Measurements from ENCODE around the gene IRF2BPL. TPM values are rescaled to one million over a fixed set of nuclear protein-coding genes. Genes with fewer than 3 reads are reported as not detected.
A peak's percentile ranks its signal among the peaks of the same experiment; 100 is the strongest.

The IRF2BPL gene
- 11.6 and 17.9 TPM in 2 replicates for total RNA-seq

DNA sequence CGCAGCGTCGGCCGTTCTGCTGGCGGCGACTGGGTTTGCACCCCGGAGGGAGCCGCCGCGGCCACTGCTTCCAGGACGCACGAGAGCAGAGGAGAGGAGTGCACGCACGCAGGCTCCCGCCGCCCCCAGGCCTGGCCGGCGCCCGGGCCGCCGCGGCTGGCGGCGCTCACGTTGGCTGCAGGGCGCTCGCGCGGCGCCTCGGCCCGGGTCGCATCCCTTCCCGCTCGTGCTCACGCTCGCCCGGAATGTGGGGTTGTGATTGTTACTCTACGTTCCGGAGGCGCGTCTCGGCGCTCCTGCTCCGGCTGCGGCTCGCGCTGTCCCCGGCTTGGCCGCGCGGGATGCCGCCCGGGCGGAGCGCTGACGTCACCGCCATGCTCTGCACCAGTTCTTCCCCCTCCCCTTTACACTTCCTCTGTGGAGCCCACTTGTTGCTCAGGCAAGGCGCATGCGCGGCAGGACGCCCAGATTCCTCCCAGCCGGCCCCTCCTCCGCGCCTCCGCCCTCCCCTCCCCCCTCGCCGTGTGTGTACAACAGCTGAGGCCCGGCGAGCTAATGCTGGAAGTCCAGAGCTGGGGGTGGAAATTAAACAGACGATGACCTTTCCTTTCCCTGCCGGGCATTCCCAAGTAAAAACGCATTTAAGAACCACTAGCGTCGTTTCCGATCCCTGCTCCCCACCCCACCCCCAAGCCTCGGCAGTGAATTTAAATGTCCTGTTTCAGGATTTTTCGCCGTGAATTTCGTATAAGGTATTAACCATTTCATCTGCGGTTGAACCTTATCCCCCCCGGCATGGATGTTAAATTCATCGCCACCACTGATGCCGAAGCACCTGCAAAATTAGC, at the start of gene IRF2BPL:
TSS of gene IRF2BPL (minus strand) at position 325 of the 848 bp plus-strand sequence. CDS start 916 bp downstream, outside the sequence.
- peak; percentile 99 for DNase-seq

DNA sequence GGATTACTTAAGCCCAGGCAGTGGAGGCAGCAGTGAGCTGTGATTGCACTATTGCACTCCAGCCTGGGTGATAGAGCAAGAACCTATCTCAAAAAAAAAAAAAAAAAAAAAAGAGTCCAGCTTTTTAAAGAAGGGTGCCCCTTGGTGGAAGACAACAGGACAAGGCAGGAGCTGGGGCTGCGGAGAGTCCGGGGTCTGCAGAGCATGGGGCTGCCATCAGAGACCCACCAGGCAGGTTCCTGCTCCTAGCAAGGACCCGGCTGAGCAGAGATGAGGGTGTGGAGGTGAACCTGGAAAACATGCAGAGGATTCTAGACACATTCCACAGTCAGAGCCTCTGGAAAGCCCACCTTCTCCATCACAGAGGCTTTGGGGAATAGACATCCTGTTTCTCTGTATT, 48.5 kb upstream of the IRF2BPL start:
- DNase-seq, result no peak

DNA sequence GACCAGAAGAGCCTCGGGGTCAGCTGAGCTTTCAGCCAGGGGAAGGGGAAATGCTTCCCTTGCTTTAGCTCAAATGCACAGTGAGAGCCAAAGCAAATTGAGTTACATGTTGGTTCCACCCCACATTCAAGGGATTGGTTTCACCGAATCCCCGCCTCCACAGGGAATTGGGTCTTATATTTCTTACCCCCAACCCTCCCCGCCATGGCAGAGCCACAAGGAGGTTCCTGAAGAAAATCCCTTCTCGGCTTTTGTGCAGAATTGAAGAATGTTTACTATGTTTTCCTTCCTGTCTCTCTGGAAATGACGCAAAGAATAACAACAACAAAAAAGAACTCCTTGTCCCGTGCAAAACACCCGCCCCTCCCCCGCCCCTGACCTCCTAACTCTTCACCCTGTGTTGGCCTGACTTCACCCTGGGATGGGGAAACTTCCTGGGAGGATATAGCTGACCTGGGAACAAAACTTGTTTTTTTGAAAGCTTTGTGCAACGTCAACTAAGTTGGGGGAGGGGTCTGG, 47.7 kb upstream of the IRF2BPL start:
- peak; percentile 80 for DNase-seq

DNA sequence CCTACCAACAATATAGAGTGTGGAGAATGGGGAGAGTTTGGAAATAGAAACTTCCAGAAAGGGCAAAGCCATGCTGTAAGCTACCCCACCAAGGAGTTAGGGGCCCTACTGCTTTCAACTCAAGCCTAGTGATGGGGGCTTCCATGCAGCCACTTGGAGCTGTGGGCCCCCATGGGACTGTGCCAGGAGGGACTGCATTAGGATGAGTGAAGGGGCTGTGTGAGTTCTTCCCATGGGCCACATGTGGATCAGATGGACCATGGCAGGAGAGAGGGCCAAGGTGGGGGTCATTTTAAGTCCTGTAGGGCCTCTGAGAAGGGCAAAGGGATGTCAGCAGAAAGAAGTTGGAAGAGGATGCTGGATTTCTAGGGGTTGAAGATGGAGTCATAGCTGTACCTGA, 46.5 kb upstream of the IRF2BPL start:
- no peak for DNase-seq

DNA sequence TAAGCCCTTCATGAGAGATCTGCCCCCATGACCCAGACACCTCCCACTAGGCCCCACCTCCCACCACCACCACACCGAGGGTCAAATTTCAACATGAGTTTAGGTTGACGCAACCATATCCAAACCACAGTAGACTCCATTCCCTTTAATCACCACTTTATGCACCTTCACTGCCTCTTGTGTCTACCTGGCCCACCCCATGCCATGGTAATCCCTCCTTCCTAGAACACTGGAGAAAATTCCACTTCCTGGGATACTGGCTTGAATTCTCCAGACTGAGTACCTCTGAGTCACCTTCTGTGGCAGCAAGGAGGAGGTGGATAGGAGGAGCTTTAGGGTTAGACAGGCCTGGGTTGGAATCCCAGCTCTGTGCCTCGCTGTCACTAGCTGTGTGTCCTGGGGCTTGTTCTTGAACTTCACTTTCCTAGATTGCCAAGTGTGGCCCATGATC, 43.5 kb upstream of the IRF2BPL start:
- DNase-seq, result no peak

DNA sequence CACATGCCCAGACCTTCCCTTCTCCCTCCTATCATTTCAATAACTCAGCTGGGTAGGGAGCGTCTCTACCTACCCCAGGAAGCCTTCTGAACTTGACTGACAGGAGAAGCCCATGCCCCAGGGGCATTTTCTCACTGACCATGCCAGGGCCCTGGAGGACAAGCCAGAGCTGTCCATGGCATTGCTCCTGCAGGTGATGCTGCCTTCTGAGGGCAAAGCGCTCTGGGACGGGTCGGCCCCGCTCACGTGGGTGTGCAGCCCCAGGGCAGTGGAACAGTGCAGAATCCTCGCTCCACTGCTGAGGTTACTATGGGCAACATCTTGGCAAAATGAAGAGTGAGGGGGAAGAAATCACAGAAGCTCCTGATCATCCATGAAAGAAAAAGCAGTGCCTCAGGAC, 41.0 kb upstream of the IRF2BPL start:
- no peak for DNase-seq

DNA sequence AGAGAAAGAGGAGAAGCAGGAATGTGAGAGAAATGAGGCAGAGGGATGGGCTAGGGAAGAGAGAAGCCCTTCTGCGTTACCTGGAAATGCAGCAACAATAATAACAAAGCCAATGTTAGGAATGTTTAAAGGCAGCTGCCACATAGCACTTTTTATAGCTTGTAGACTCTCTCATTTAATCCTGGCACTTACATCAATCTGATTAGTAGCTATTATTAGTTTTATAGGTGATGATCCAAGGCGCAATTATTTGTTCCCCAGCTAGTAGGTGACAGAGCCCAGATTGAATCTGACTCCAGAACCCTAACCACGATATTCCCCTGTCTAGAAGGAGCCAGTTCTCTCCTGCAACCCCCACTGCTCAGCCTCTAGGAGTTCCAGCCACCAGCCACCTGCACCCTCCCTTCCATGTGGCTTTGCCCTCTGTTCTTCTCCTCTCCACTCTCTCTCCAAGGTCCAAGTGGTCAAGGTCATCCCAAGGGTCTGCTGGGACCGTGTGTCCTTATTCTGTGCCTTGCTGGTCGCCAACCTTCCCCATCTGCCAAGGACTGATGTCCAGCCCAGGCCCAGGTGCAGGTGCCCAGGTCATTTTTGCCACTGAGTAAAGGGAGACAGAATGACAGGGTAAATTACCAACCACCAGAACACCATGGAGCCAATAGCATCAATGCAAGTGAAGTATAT, 40.2 kb upstream of the IRF2BPL start:
- no peak for DNase-seq

DNA sequence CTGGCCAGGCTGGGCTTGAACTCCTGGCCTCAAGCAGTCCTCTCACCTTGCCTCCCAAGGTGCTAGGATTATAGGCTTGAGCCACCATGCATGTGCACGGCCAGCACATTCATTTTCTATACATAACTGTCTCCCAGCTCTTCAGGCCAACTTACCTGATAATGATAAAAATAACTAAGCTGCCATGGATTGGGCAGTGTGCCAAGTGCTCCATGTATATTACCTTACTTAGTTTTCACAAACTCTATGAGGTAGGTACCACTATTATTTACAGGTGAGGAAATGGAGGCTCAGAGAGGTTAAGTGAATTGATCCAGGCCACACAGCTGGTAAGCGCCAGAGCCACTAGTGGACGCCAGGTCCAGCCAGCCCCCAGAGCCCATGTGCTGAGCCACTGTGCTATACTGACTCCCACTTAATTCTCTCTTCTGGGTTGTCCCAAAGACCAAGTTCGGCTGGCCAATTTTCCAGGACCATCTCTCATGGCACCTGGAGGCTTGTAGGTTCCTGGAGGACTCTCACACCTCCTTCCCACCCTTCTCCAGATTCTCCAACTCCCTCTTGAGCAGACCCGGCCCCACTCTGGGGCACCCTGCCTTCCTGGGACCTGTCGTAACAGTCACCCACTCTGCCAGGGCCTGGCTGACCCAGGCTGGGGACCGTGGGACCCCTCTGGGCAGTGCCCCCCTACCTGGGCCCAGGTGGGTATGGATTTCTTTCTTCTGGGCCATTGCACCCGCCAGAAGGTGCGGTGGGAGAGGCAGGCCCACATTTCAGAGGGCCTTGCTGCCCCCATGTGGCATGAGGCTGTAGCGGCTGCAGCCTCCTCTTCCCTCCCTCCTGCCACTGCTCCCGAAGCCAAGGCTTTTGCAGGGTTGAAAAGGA, 39.4 kb upstream of the IRF2BPL start:
- DNase-seq, result peak; percentile 78

DNA sequence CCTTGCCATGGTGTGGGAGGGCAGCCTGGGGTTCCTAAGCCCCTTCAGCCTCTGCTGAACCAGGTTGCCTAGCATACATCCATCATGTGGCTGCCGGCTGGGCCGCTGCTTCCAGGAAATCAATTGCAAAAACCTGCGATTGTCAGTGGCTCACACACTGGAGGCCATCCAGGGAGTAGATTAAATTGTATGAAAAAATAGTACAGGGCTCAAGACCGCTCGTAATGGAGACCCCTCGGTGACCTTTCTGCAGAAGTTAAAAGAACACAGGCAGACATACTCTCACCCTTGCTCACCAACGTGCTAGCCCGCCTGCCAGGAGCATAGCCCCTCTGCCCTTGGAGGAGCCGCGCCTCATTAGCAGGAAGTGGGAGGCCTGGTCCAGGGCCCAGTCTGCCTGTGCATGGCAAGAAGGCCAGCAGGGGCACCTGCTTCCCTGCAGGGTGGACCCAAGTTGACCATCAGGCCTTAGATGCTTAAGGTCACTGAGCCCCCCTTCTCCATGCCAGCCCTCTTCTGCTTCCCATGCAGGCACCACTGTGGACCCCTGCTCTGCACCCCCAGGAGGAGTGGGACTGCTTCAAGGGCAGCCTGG, 38.2 kb upstream of the IRF2BPL start:
- no peak for DNase-seq

DNA sequence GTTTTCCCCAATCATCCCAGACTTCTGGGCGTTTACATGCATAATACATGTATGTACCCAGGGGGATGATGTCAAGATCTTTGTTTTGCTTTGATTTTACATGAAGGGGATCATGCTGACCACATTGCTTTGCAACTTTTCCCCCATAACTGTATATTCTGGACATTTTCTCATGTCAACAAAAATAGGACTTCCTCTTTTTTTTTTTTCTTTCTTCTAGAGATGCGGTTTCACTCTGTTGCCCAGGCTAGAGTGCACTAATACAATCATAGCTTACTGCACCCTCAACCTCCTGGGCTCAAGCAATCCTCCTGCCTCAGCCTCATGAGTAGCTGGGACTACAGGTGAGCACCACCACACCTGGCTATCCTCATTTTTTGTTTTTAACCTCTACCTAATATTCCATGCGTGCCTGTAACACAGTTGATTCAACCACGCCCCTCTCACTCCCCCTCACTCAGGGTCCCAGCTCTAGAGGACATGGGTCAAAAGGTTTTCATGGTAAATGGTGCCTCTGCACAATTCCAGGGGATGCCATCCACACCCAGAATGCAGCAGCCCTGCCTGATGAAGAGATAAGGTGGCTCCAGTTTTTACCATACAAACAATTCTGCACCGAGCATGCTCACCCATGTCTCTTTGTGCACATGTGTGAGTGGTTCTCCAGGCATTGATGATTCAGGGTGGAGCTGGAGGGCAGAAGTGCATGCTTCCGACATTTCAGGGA, 37.5 kb upstream of the IRF2BPL start:
- DNase-seq, result no peak

DNA sequence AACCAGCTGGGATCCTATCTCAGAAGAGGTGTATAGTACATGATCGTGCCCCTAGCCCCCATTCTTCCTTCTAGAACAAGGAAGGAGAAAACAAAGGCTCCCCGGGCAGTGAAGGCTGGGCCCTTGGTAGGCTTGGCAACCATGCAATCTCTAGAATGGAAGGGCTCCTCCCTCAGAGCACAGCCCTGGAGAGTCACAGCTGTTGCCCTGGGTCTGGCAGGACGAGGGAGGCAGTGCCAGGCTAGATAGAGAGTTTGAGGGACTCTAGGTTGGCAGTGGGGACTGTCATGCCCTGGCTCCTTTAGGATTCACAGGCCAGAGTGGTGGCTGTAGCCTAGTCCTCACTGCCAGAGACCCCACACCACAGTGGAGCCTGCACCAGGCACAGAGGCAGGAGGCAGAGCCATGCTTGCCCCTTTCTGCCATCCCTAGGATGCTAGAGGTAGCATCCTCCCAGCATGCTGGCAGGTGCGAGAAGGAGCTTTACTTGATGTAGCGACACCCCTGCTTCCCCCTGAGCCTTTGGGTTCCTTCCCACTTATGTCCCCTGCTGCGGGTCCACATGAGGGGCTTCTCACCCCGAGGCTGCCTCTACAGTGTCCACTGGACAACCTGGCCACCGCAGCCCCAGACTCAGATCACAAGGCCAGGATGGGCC, 36.1 kb upstream of the IRF2BPL start:
- DNase-seq, result no peak

DNA sequence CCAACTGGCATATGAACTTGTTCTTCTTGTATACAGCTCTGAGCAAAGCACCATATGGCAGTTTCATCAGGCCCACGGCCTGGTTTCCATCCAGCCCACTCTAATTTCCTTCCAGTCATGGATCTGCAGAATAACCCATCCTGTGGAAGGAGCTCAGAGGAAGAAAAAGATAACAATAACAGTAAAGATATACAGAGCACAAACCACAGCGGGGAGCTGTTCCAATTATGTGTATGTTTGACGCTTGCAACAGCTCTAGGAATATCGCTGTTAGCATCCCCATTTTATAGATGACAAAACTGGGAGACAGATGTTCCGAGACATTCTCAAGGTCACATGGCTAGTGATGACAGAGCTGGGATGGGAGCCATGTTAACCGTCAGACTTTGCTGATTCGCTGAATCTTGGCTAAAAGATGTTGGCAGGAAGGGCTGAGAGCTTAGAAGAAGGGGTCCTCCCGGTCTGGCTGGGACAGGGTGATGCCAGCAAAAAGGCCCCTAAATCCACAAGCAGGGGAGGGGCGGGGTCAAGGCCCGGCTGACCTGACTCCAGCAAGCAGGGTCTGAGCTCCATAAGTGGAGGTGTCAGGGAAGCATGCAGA, 35.2 kb upstream of the IRF2BPL start:
- no peak for DNase-seq

DNA sequence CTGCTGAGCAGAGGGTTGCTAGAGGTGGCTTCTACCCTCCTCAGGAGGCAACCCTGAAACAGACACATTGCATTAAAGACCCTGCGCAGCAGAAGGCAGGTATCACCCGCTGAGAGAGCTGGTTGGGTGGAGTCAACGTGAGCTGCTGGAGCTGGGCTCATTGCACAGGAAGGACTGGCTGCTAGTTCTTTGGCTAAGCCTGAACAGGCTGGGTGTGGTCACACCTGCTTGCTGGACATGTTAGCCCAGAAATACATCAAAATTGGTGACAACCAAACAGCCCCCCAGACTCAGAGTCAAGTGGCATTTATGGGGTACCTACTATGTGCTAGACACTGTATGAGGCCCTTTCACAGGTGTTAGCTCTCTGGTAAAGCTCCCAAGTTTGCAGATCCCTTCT, 33.8 kb upstream of the IRF2BPL start:
- DNase-seq, result no peak

DNA sequence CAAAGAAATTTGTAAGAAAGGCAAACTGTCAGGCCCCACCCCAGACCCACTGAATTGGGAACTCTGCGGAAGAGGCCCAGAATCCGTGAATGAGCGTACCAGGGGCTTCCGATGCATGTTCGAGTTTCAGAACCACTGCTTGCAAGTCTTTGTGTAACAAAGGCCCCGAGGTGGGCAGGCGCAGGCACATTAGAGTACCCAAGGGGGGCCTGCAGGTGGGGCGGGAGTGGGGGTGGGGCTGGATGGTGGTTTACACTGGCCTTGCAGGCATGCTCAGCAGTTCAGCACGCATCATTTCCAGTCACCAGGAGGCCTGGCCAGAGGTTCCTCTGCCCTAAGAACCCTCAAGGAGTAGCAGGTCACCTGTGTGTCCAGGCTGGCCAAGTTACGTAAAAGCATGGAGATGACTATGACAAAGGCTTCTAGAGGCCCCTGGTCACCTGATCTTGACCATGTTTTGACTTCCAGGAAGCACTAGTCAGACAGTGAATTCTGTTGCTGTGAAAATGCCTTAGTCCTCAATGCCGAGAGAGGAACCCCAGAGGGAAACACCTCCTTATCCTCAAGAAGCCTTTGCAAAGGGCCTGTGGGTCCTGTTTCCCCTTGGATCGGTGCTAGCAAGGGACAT, 33.2 kb upstream of the IRF2BPL start:
- no peak for DNase-seq

DNA sequence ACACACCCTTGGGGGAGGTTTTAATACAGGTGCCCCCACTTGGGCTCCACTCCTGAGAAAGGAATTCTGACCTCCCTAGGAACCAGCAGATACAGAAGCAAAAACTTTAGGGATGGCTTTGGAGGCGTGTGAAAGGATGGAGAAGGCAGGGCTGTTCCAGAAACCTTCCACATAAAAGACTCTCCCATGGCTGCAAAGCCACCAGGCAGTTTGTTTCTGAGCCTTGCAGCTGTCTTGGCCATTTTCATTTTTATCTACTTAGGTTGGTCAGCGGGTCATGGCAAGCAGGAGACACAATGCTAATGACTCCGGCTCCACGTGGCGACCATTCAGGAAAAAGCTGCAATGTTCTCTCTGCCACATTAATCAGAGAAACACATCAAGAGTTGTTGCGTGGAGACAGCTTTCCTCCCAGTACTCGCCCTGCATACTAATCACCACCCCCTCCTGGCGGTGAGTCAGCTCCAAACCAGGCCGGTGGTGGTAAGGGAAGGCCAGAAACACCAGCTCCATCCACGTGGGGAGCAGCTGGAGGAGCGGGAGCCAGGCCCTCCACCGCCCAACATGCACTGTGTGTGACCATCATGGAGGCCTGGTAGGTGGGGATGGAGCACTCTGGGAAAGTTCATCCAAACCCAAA, 30.9 kb upstream of the IRF2BPL start:
- DNase-seq, result peak; percentile 98

DNA sequence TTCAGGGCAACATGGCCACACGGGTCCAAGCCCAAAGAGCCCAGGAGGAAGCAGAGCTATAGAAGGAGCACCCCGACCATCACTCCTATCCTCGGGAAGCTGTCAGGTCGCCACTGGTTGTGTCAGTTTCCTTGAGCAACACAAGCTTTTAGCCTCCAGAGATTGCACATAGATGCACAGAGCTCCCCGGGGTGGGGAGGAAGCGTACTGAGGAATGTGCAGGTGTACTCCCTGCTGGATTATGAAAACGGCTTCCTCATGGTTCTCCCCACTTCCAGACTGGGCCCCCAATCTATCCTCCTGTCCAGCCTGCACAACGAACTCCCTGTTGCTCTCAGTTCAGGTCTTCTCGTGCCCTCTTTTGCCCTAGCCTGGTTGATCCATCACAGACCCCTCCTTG, 30.3 kb upstream of the IRF2BPL start:
- DNase-seq, result no peak

DNA sequence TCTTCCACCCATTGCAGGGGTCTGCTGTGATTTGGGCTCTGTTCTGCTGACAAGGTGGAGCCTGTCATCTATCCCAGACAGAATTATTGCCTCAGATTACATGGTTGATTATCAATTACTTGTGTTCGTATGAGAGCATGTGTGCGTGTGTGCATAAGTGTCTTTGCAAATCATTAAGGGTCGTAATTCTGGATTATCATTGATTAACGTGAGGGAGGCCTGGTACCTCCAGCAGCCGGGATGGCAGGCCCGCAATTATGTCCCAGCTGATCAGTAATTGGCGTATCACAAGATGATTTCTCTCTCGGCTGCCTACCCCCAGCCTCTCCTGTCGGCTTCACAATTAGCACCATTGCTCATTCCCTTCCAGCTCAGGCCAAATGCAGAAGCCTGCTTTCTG, 29.6 kb upstream of the IRF2BPL start:
- DNase-seq, result no peak

DNA sequence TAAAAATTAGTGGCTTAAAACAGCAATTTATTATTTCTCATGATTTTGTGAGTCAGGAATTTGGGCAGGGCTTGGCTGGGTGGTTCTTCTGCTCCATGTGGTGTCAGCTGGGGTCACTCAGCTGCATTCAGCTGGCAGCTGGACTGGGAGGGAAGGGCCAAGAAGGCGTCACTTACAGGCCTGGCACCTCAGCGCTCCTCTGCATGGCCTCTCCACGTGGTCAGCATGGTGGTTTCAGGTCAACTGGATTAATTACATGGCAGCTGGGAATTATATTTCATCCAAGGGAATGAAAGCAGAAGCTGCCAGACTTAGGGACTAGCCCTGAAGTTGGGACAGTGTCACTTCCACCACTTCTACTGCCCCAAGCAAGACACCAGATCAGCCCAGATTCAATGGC, 27.5 kb upstream of the IRF2BPL start:
- DNase-seq, result no peak

DNA sequence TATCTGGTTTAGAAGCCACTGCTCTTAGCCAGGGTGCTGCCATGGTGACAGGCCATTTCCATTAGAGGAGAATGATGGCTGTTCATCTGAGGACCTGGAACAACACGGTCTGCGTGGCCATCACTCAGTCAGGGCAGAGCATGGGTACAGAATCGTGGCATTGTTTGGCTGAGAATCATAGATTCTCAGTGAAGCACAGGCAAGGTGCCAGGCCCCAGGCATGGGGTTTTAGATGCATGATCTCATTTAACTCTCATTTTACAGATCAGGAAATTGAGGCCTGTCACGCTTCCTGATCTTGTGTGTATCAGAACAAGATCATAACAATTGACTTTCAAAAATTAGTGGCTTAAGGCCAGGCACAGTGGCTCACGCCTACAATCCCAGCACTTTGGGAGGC, 26.8 kb upstream of the IRF2BPL start:
- DNase-seq, result peak; percentile 97
